Spinal cord (tissue), 10 donors: ENCODE measurements around the gene LRRC63. TPM values are rescaled to one million over a fixed set of nuclear protein-coding genes. Genes with fewer than 3 reads are reported as not detected.

ENCODE experiments used
- DNase-seq, 6 donors: peaks; one replicate each; pipeline versions ENCODE4 v3.0.0 to v3.0.0-alpha.2; 2013 to 2015; ENCODE audit warnings: low spot score in 6 of 6, low read depth in 4 of 6
- H3K27ac ChIP-seq: one replicate; pipeline ENCODE4 v1.5.1; 2013; ENCODE audit warnings: low read depth, low read length, control low read depth
- H3K27me3 ChIP-seq: one replicate; pipeline ENCODE4 v1.6.1; 2013; ENCODE audit warnings: low read length; ENCODE audit not compliant: control insufficient read depth, insufficient read depth
- H3K36me3 ChIP-seq: one replicate; pipeline ENCODE4 v1.6.1; 2013; ENCODE audit warnings: low read length; ENCODE audit not compliant: control insufficient read depth, insufficient read depth
- H3K4me1 ChIP-seq: one replicate; pipeline ENCODE4 v1.6.1; 2013; ENCODE audit warnings: low read length; ENCODE audit not compliant: control insufficient read depth, insufficient read depth
- H3K4me3 ChIP-seq: one replicate; pipeline ENCODE4 v1.5.1; 2013; ENCODE audit warnings: low read depth, low read length, control low read depth
- H3K9me3 ChIP-seq: one replicate; pipeline ENCODE4 v1.6.1; 2013; ENCODE audit warnings: low read length; ENCODE audit not compliant: control insufficient read depth, insufficient read depth
- WGBS: methylation state at CpG from one replicate; pipeline ENCODE4 v1.1.5; 2013; ENCODE audit warnings: missing lambda C conversion rate; ENCODE audit not compliant: insufficient coverage; 5-methylcytosine and 5-hydroxymethylcytosine counted together
- polyA plus RNA-seq, 2 donors: library from polyadenylated mRNA; unstranded; fragments of 120-200 nt; gene quantifications; one replicate each; pipeline ENCODE4 v1.2.1, GENCODE V29; 2013; ENCODE audit not compliant: insufficient read length in 2 of 2
- total RNA-seq, 2 donors: library from RNA; depleted of rRNA in 1 of 2; stranded (reverse); fragments of 120-200 nt in 1 of 2; fragments of >200 nt in 1 of 2; gene quantifications; one replicate each; pipeline versions ENCODE4 v1.2.3 to v1.2.4, GENCODE V29; 2013 to 2014
- donor health status: healthy.

Gene LRRC63
- total and polyA plus RNA-seq, 4 donors = 0.61 to 0.79 (median 0.76) TPM

DNA sequence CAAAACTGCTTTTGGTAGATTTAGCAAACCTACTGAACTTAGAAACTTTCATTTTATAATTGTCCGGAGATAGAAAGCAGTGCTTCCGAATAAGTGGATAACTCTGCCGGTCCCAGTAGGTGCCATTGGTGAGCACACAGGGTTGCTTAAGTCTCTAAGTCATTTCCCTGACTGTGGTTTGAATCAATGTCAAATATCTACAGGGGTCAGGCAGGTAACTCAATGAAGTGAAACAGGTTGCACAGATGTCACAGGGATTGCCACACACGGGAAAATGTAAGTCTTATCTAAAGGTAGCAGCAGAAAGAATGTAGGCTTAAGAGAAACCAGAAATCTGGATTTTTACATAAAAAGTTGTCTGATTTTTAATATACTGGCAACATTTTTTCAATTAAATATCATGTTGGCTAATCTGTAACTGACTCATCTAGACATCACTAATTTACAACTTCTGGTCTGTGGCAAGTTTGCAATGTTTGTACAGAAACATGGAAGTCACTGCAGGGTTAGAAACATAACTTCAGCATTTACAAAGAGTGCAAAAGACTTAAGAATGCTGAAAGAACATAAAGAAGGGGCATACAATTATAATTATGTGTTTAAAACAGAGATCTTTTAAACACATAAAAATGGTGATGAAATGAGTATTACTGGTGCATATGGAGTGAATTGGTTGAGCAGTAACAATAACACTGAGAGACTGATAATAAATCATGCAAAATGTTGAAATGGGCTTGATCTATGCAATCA, 14.3 kb upstream of the LRRC63 start:
- Histone ChIP-seq H3K4me3 (no peak overlapping the region), H3K27ac (no peak overlapping the region), H3K4me1 (no peaks in the 10 kb centered on the region), H3K9me3 (no peaks in the 10 kb centered on the region), H3K27me3 (no peaks in the 10 kb centered on the region), H3K36me3 (no peaks in the 10 kb centered on the region)
- 80% methylated on average over 4 of the region's 4 CpGs for WGBS
- DNase-seq = no peak

DNA sequence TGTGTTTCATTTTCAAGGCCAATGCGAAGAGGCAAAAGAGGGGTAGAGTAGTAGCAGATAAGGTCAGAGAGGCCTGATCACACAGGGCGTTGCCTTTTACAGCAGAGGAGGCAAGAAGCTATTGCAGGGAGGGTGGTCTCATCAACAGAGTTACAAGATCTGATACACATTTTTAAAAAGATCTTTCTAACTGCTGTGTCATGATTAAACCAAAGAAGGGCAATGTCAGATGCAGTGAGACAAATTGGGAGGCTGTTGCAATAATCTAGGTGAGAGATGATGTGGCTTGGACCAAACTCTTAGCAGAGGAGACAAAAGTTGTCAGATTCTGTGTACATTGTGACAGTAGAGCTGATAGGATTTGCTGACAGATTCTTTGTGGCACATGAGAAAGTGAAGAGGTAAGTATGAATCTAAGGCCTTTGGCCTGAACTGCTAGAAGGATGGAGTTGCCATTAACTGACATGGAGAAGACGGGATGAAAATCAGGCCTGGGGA, 13.0 kb upstream of the LRRC63 start:
- DNase-seq = no peak
- H3K27ac ChIP-seq = no peak overlapping the region
- WGBS = 94% methylated on average over 2 of the region's 3 CpGs
- no peaks in the 10 kb centered on the region for H3K9me3 ChIP-seq
- H3K36me3 ChIP-seq = no peaks in the 10 kb centered on the region
- no peaks in the 10 kb centered on the region for H3K27me3 ChIP-seq
- H3K4me3 ChIP-seq = no peak overlapping the region
- H3K4me1 ChIP-seq = no peaks in the 10 kb centered on the region

DNA sequence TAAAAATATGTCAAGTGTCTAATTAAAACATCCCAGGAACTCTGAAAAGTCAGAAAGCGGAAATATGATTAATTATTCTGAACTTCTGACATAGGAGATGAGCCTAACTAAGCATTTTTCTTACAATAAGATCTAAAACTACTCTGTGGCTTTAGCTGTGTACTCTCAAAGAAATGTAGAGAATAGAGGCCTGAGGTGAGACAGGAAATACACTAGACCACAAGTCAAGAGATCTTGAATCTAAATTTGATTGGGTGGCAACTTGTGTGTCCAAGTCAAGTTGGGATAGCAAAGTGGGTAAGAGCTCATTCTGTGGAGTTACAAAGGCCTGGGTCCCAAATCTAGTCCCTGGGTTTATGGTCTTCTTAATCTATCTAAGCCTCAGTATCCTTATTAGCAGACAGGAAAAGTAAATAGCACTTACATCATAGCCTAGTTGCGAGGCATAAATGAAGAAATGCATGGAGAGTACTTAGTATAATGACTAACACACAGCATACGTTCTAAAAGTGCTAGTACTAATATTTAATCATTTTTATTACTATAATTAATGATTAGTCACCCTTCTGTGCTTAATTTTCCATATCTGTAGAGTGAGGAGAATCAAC, 9.4 kb upstream of the LRRC63 start:
- no peaks in the 10 kb centered on the region for H3K9me3 ChIP-seq
- H3K36me3 ChIP-seq = no peaks in the 10 kb centered on the region
- H3K27ac ChIP-seq = no peak overlapping the region
- no peak overlapping the region for H3K4me3 ChIP-seq
- H3K27me3 ChIP-seq = no peaks in the 10 kb centered on the region
- H3K4me1 ChIP-seq = no peaks in the 10 kb centered on the region
- WGBS = no CpG with 5 or more reads among the region's 3 CpGs
- no peak for DNase-seq

DNA sequence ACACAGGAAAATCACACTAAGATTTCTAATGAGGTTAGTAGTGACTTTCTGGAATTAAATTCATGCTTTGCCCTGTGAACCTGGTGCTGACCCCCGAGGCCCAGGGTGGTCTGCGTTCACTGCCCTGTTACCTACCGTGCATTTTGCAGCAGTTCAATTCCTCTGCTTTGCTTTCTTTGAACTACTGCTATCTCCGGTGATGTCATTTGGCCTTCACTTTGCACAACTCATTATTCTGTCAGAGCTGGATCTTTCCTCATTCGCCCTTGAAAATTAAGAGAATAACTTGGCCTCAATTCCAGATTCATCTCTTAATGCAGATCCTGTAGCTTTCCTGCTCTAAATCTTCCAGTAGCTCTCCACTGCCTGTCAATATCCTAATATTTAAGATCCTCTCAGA, 8.8 kb upstream of the LRRC63 start:
- Histone ChIP-seq H3K36me3 (no peaks in the 10 kb centered on the region), H3K4me1 (no peaks in the 10 kb centered on the region), H3K9me3 (no peaks in the 10 kb centered on the region), H3K4me3 (no peak overlapping the region), H3K27ac (no peak overlapping the region), H3K27me3 (no peaks in the 10 kb centered on the region)
- peak in 1 of 6 donors; percentile 21 for DNase-seq
- 91% methylated on average over 5 of the region's 5 CpGs for WGBS

DNA sequence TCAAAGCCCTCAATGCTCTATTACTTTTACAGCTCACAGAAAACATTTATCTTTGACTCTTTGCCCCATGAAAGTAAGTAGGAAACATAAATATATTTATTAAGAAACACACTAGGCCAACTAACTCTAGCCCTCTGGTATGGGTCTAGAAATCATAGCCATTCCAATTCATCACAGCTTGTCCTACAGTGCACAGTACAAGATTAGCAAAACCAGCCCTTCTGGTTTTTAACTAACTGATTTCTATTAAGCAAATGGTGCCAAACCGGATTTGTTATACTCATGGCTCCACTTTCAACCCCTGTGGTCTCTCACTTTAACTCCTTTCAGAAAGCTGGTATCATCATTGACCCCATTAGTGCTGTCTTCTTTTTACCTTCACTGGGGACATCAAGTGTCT, 5.6 kb upstream of the LRRC63 start:
- H3K36me3 ChIP-seq = no peaks in the 10 kb centered on the region
- no peaks in the 10 kb centered on the region for H3K4me1 ChIP-seq
- H3K4me3 ChIP-seq = no peak overlapping the region
- no peaks in the 10 kb centered on the region for H3K27me3 ChIP-seq
- no peaks in the 10 kb centered on the region for H3K9me3 ChIP-seq
- H3K27ac ChIP-seq = no peak overlapping the region
- DNase-seq = no peak
- 78% methylated on average over 1 of the region's 1 CpG for WGBS

DNA sequence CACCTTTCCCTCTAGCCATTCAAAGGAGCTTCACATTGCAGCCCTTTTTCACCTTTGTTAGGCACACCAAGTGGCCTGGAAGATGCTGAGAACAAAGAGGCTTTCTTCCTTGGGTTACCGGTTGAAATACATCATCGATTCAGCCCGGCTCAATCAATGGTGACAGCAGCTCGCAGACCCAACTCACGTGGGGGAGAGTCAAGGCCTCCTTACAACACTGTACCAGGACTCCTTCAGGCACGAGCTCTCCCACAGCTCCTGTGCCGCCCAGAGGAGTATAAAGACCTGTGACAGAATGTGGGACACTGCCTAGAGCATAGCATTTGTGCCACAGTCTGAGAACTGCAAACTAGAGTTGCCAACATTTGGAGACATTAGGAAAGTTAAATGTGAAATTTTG, 3.9 kb upstream of the LRRC63 start:
- no peak for DNase-seq
- Histone ChIP-seq H3K36me3 (no peaks in the 10 kb centered on the region), H3K4me3 (no peak overlapping the region), H3K27me3 (no peaks in the 10 kb centered on the region), H3K9me3 (no peaks in the 10 kb centered on the region), H3K27ac (no peak overlapping the region), H3K4me1 (no peaks in the 10 kb centered on the region)
- WGBS = 27% methylated on average over 7 of the region's 7 CpGs

DNA sequence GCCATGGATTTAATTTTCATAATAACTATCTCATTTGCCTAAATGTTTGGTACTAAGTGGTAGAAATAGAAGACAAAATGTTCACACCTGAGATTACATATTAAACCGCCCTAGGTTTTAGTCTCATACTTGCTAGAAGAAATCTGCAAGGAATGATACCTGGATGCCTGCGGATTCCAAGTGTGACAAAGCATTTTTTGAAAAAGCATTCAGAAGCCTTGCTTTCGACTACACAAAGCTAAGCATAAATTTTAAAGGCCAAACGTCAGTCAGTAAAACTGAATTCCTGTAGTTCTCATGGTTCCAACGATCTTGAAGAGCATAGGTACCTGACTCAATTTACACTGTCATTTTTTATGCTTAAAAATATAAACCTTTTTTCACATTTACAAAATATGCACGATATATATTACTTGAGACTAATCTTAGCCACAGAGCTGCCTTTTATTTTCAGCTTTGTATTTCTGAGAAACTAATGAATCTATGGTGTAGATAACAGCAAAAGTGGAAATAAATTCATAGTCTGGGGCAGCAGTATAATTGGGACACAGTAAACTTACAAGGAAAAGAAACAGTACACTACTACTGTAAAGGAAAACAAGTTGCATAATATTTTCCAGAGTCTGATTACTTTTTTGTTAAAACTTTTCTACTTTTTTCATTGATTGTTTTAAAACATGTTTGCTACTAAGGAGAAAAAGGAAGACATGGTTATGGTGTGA, 1.2 kb upstream of the LRRC63 start:
- no peak for DNase-seq
- H3K27ac ChIP-seq = no peak overlapping the region
- peak overlapping the region; percentile 68 for H3K4me3 ChIP-seq
- no peaks in the 10 kb centered on the region for H3K9me3 ChIP-seq
- H3K4me1 ChIP-seq = no peaks in the 10 kb centered on the region
- no peaks in the 10 kb centered on the region for H3K36me3 ChIP-seq
- H3K27me3 ChIP-seq = no peaks in the 10 kb centered on the region
- WGBS = 70% methylated on average over 3 of the region's 6 CpGs

DNA sequence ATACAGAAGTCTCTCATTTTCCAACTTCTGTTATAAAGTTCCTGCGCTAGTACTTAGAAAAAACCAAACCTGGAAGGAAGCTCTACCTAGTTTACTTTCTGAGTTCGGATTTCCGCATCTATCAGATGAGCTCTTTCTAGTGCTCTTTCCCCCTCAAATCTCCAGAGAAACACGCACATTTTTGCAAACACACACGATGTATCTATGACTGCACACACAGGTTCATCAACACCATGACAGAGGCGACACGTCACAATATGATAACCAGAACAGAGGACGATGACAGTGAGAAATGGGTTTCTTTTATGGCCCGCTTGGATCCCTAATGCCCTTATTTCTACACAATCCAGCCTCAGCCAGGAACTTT, 629 bp upstream of the LRRC63 start:
- H3K27ac ChIP-seq = no peak overlapping the region
- 30% methylated on average over 4 of the region's 9 CpGs for WGBS

DNA sequence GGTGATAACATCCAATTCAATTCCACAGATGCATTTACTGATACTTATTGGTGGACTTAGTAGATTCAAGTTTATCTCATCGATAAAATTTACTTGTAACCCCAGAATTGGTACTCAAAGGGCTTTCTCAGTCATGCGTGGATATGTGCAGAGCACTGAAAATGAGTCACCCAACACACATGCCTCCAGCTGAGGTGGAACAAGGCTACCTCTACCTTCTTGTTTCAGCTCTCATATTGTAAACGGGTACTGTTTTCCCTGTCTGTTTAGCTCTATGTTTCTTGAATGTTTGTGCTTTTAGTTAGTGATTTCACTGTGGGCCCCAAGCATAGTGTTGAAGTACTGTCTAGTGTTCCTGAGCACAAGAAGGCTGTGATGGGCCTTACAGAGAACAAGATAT, 1.5 kb downstream of the LRRC63 start:
- Histone ChIP-seq H3K36me3 (no peaks in the 10 kb centered on the region), H3K27me3 (no peaks in the 10 kb centered on the region), H3K27ac (no peak overlapping the region), H3K4me1 (no peaks in the 10 kb centered on the region), H3K9me3 (no peaks in the 10 kb centered on the region), H3K4me3 (no peak overlapping the region)
- no CpG with 5 or more reads among the region's 3 CpGs for WGBS
- DNase-seq = no peak

More for the DNA sequence above, 629 bp upstream of the LRRC63 start:
- no peaks in the 10 kb centered on the region for H3K4me1 ChIP-seq
- H3K36me3 ChIP-seq = no peaks in the 10 kb centered on the region
- H3K9me3 ChIP-seq = no peaks in the 10 kb centered on the region
- H3K27me3 ChIP-seq = no peaks in the 10 kb centered on the region
- DNase-seq = peak in 2 of 6 donors; percentile 22 to 66
- H3K4me3 ChIP-seq = peak overlapping the region; percentile 68
